Fibroblast of lung (primary cell): Measurements from ENCODE around the gene PLEKHG4B. TPM values are rescaled to one million over a fixed set of nuclear protein-coding genes. Genes with fewer than 3 reads are reported as not detected.
A peak's percentile ranks its signal among the peaks of the same experiment; 100 is the strongest.

Experiments used
- DNase-seq, 2 donors: peaks; one replicate each; pipeline versions ENCODE4 v3.0.0 to v3.0.0-alpha.2; 2010; ENCODE audit warnings: low read depth in 2 of 2
- H2AFZ ChIP-seq: 2 replicates; pipeline ENCODE4 v1.5.1; 2012; ENCODE audit warnings: low read length, control low read depth, inconsistent platforms
- H3K27ac ChIP-seq: 2 replicates; pipeline ENCODE4 v1.5.1; 2011; ENCODE audit warnings: low read length, control low read depth; ENCODE audit not compliant: insufficient read depth
- H3K27me3 ChIP-seq: 2 replicates; pipeline ENCODE4 v1.5.1; 2011; ENCODE audit warnings: mild to moderate bottlenecking, low read length; ENCODE audit not compliant: control insufficient read depth, insufficient read depth
- H3K36me3 ChIP-seq: 2 replicates; pipeline ENCODE4 v1.5.1; 2011; ENCODE audit warnings: low read length; ENCODE audit not compliant: control insufficient read depth, insufficient read depth
- H3K4me1 ChIP-seq: 2 replicates; pipeline ENCODE4 v1.5.1; 2011; ENCODE audit warnings: low read length; ENCODE audit not compliant: control insufficient read depth, insufficient read depth; ENCODE audit errors: extremely low read depth
- H3K4me2 ChIP-seq: 2 replicates; pipeline ENCODE4 v1.5.1; 2011; ENCODE audit warnings: low read length, control low read depth; ENCODE audit not compliant: insufficient read depth; ENCODE audit errors: extremely low read depth
- H3K4me3 ChIP-seq, 4 experiments: fragments of 200-600 bp in 1 of 4; sonication (generic) in 1 of 4; replicated peaks in 1 of 4; 2 replicates each; pipeline ENCODE4 v1.5.1; 2011 to 2016; ENCODE audit warnings: low read length in 4 of 4, low read depth in 3 of 4, mild to moderate bottlenecking in 3 of 4, control low read depth in 2 of 4, inconsistent platforms in 1 of 4, mixed read lengths in 1 of 4; ENCODE audit not compliant: insufficient read depth in 1 of 4; ENCODE audit errors: control extremely low read depth in 1 of 4
- H3K79me2 ChIP-seq: 2 replicates; pipeline ENCODE4 v1.5.1; 2012; ENCODE audit warnings: mild to moderate bottlenecking, low read length, inconsistent platforms; ENCODE audit not compliant: control insufficient read depth, insufficient read depth
- H3K9ac ChIP-seq: 2 replicates; pipeline ENCODE4 v1.5.1; 2011; ENCODE audit warnings: mild to moderate bottlenecking, low read length, control low read depth; ENCODE audit not compliant: insufficient read depth
- H3K9me3 ChIP-seq: 2 replicates; pipeline ENCODE4 v1.5.1; 2012; ENCODE audit warnings: low read depth, low read length; ENCODE audit not compliant: control insufficient read depth, insufficient read depth
- H4K20me1 ChIP-seq: 2 replicates; pipeline ENCODE4 v1.5.1; 2011; ENCODE audit warnings: low read length; ENCODE audit not compliant: control insufficient read depth, insufficient read depth; ENCODE audit errors: extremely low read depth
- CTCF ChIP-seq, 2 donors: IDR thresholded peaks in 1 of 2; conservative IDR thresholded peaks in 1 of 2; 1 replicate in 1 of 2; 2 replicates in 1 of 2; pipeline ENCODE4 v1.5.1; 2011 to 2012; ENCODE audit warnings: low read length in 2 of 2, control low read depth in 1 of 2, inconsistent platforms in 1 of 2, low read depth in 1 of 2, mild to moderate bottlenecking in 1 of 2
- EZH2 ChIP-seq: IDR thresholded peaks from 2 replicates; pipeline ENCODE4 v1.5.1; 2012; ENCODE audit warnings: low read length, control low read depth, mild to moderate bottlenecking; ENCODE audit errors: missing control alignments
- polyA plus RNA-seq, 2 donors: library from polyadenylated mRNA; depleted of rRNA in 1 of 2; stranded (reverse) in 1 of 2; unstranded in 1 of 2; fragments of >200 nt; gene quantifications; 2 replicates each; pipeline ENCODE4 v1.2.1, GENCODE V29; 2011 to 2012; ENCODE audit warnings: missing spikeins in 1 of 2
- total RNA-seq: library from RNA; depleted of rRNA; stranded (reverse); fragments of >200 nt; gene quantifications from 2 replicates; pipeline ENCODE4 v1.2.1, GENCODE V29; 2014

Gene PLEKHG4B
- total and polyA plus RNA-seq, 2 donors (not counting 1 experiment from before 2014, with no cell fraction given) = under 0.01 to 0.08 TPM

GRCh38 chr5:188488-189481 lies 96.8 kb downstream of the PLEKHG4B start:
- Histone ChIP-seq H3K79me2 (no peaks in the 10 kb centered on the region), H3K27me3 (peaks cover 4% of the 10 kb centered on the region), H3K36me3 (no peaks in the 10 kb centered on the region), H2AFZ (peak overlapping the region; percentile 79), H3K9ac (peak overlapping the region; percentile 26), H3K4me1 (peaks cover 3% of the 10 kb centered on the region), H3K27ac (no peak overlapping the region), H4K20me1 (no peaks in the 10 kb centered on the region), H3K4me2 (peak overlapping the region; percentile 75), H3K9me3 (no peaks in the 10 kb centered on the region), H3K4me3 (peak overlapping the region in 1 of 4 experiments; percentile 12)
- DNase-seq = peak; percentile 64 to 78
- TF ChIP-seq CTCF (conservative IDR thresholded peaks at IDR 0.05 in 1 of 2, IDR thresholded peaks at IDR 0.05 in 1 of 2; ENCODE audit: low read depth in 1 of 2, low read length in 2 of 2) = peak; percentile 86 to 95
- TF ChIP-seq EZH2 = no peak

GRCh38 chr5:189486-189885 lies 97.5 kb downstream of the PLEKHG4B start:
- Histone ChIP-seq H3K4me1 (peaks cover 3% of the 10 kb centered on the region), H2AFZ (no peak overlapping the region), H3K4me2 (no peak overlapping the region), H3K27me3 (peaks cover 4% of the 10 kb centered on the region), H4K20me1 (no peaks in the 10 kb centered on the region), H3K79me2 (no peaks in the 10 kb centered on the region), H3K27ac (no peak overlapping the region), H3K36me3 (no peaks in the 10 kb centered on the region), H3K9ac (no peak overlapping the region), H3K4me3 (no peak overlapping the region), H3K9me3 (no peaks in the 10 kb centered on the region)
- TF ChIP-seq CTCF (conservative IDR thresholded peaks at IDR 0.05 in 1 of 2, IDR thresholded peaks at IDR 0.05 in 1 of 2; ENCODE audit: low read depth in 1 of 2, low read length in 2 of 2) = no peak
- TF ChIP-seq EZH2 = no peak
- no peak for DNase-seq

GRCh38 chr5:189976-190365 lies 98.0 kb downstream of the PLEKHG4B start:
- H3K36me3 ChIP-seq = no peaks in the 10 kb centered on the region
- H3K4me3 ChIP-seq = no peak overlapping the region
- no peak overlapping the region for H3K9ac ChIP-seq
- H2AFZ ChIP-seq = no peak overlapping the region
- peaks cover 4% of the 10 kb centered on the region for H3K27me3 ChIP-seq
- no peaks in the 10 kb centered on the region for H3K9me3 ChIP-seq
- H4K20me1 ChIP-seq = no peaks in the 10 kb centered on the region
- H3K4me2 ChIP-seq = no peak overlapping the region
- H3K27ac ChIP-seq = no peak overlapping the region
- DNase-seq = no peak
- peaks cover 3% of the 10 kb centered on the region for H3K4me1 ChIP-seq
- H3K79me2 ChIP-seq = no peaks in the 10 kb centered on the region
- TF ChIP-seq EZH2 (no peak), CTCF (conservative IDR thresholded peaks at IDR 0.05 in 1 of 2, IDR thresholded peaks at IDR 0.05 in 1 of 2; ENCODE audit: low read depth in 1 of 2, low read length in 2 of 2) (no peak)
